ENCODE results near the gene LYRM9.

DNA sequence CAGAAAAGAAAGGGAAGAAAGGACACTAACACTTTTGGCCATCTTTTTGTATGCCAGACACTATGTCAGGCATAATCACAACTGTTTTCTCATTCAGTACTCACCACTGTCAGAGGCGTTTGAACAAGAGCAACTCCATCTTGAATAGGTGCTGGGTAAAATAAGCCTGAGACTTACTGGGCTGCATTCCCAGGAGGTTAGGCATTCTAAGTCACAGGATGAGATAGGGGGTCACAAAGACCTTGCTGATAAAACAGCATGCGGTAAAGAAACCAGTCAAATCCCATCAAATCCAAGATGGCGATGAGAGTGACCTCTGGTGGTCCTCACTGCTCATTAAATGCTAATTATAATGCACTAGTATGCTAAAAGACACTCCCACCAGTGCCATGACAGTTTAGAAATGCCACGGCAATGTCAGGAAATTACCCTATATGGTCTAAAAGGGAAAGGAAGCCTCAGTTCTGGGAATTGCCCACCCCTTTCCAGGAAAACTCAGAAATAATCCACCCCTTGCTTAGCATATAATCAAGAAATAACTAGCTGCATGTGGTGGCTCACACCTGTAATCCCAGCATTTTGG, 14.9 kb upstream of the LYRM9 start:
- TF ChIP-seq, protein P1, sequence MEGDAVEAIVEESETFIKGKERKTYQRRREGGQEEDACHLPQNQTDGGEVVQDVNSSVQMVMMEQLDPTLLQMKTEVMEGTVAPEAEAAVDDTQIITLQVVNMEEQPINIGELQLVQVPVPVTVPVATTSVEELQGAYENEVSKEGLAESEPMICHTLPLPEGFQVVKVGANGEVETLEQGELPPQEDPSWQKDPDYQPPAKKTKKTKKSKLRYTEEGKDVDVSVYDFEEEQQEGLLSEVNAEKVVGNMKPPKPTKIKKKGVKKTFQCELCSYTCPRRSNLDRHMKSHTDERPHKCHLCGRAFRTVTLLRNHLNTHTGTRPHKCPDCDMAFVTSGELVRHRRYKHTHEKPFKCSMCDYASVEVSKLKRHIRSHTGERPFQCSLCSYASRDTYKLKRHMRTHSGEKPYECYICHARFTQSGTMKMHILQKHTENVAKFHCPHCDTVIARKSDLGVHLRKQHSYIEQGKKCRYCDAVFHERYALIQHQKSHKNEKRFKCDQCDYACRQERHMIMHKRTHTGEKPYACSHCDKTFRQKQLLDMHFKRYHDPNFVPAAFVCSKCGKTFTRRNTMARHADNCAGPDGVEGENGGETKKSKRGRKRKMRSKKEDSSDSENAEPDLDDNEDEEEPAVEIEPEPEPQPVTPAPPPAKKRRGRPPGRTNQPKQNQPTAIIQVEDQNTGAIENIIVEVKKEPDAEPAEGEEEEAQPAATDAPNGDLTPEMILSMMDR (IDR thresholded peaks at IDR 0.05): peak; percentile 22
- no peak for TF ChIP-seq EZH2 (IDR thresholded peaks at IDR 0.05)
